GM10266 (cell line): ENCODE data around the gene CLDN4.

ENCODE experiments used
- DNase-seq: peaks from one replicate; pipeline ENCODE4 v3.0.0; 2012; ENCODE audit errors: extremely low spot score
- TF ChIP-seq, protein P1 (sequence below): IDR thresholded peaks from 2 replicates; pipeline ENCODE4 v1.5.1; 2012; ENCODE audit warnings: mild to moderate bottlenecking, low read depth; ENCODE audit not compliant: control insufficient read depth, insufficient read depth; ENCODE audit errors: missing control alignments

CLDN4 gene

DNA sequence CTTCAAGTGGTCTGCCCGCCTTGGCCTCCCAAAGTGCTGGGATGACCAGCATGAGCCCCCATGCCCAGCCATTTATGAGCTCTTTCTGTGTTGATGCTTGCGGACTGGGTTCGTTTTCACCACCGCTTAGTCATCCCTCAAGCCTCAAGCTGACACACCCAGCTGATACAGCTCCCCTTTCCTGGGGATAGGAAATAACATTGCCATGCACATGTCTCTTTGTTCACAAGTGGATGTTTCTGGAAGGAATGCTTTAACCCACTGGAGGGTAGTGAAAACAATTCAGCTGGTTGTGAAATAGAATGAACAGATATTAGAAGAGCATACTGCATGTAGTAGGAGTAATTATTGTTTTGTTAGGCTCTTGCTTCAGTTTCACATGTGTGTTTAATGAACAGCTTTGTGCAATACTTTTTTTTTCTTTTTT lies 20.0 kb downstream of the CLDN4 start:
- no peak for DNase-seq
- TF ChIP-seq, protein P1, sequence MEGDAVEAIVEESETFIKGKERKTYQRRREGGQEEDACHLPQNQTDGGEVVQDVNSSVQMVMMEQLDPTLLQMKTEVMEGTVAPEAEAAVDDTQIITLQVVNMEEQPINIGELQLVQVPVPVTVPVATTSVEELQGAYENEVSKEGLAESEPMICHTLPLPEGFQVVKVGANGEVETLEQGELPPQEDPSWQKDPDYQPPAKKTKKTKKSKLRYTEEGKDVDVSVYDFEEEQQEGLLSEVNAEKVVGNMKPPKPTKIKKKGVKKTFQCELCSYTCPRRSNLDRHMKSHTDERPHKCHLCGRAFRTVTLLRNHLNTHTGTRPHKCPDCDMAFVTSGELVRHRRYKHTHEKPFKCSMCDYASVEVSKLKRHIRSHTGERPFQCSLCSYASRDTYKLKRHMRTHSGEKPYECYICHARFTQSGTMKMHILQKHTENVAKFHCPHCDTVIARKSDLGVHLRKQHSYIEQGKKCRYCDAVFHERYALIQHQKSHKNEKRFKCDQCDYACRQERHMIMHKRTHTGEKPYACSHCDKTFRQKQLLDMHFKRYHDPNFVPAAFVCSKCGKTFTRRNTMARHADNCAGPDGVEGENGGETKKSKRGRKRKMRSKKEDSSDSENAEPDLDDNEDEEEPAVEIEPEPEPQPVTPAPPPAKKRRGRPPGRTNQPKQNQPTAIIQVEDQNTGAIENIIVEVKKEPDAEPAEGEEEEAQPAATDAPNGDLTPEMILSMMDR = no peak

DNA sequence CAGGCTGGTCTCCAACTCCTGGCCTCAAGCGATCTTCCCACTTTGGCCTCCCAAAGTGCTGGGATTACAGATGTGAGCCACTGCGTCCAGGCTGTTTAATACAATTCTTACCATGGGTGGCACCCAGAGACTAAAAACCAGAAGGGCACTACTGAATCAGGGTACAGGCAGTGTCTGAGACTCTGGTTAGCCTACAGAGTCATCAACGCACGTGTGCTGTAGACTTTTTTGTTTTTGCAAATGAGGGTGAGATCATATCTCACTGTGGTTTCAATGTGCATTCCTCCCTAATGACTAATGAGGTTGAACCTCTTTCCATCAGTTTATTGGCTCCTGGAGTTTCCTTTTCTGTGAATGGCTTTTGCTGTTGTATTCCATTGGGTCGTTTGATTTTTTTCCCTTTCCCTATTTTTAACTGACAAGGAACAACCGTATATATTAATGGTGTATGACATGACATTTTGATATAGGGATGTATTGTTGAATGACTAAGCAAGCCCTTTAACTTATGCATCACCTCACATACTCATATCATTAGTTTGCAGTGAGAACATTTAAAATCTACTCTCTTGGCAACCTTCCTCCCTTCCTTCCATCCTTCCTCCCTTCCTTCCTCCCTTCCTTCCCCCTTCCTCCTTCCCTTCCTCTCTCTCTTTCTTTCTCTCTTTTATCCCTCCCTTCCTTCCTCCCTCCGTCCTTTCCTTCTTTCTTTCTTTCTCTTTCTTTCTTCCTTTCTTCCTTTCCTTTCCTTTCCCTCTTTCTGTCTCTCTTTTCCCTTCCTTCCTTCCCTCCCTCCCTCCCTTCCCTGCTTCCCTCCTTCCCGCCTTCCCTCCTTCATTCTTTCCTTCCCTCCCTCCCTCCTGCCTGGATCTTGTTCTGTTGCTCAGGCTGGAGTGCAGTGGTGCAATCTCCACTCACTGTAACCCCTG lies 20.9 kb downstream of the CLDN4 start:
- TF ChIP-seq, protein P1 = no peak
- peak; percentile 77 for DNase-seq

DNA sequence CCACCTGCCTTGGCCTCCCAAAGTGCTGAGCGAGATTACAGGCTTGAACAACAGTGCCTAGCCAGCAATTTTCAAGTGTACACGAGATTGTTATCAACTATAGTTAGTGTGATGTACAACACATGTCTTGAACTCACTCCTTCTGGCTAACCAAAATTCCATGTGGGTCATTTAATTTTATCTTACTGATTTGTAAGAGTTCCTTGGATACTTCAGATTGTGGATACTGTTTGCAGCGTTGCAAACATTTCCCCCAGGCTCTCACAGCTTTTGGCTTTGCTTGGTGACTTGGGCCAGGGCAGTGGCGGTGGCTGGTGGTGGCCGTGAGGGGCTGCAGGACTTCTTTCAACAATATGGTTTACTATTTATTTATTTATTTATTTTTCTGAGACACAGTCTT lies 21.7 kb downstream of the CLDN4 start:
- TF ChIP-seq, protein P1 = no peak
- DNase-seq = no peak

DNA sequence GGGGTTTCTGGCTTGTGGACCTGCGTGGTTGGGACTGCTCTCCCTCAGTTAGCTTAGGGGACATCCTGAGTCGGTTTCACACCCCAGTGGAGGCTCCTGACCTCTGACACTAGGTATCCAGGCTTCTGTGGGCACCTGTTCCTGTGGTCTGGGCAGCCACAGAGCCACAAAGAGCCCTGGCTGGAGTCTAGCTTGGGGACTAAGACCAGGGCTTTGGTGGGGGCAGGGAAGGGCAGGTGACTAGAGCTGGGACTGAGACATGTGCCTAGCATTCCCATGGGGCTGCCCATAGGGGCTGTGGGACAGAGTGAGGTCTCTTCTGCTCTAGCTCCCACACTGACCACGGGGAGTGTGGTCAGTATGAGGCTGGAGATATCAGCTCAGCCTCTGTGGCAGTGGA lies 26.1 kb downstream of the CLDN4 start:
- DNase-seq = no peak
- TF ChIP-seq, protein P1 = no peak

DNA sequence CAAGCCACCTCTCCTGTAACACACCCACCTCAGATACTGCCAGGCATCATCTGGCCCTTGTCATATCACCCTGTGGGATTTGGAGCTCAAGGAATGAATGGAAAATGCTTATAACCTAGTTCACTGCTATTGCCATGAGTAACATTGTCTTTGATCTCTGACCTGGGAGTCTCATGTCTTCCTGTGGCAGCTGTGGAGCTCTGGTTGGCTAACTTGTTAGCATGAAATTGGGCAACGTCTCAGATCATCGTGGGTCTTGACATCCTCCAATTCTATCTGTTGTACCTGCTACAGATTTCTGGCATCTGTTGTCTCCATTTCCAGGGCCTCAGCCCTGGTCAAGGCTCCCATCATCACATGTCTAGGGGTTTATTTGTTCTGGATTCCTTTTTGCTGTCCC lies 28.0 kb downstream of the CLDN4 start:
- TF ChIP-seq, protein P1 = no peak
- no peak for DNase-seq

DNA sequence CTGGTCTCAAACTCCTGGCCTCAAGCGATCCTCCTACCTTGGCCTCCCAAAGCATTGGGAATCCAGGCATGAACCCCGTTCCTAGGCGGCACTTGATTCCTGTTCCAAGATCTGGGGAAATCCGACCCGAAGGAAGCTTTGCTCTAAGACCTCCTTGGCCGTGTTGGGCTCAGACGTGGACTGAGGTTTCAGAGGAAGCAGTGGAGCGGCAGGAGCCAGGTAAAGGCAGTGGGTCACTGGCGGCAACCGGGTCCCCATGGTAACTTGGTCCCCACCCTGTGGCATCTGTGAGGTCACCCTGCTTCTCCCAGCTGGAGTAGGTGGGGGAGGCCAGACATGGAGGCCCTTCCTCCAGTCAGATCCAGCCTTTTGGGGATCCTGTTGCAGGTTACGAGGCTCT lies 30.1 kb downstream of the CLDN4 start, which contains the start of gene TMEM270:
TSS of gene TMEM270 (plus strand) at position 301 of the 400 bp plus-strand sequence. CDS start at position 337, 36 bp downstream.
- TF ChIP-seq, protein P1 = no peak
- DNase-seq = no peak

DNA sequence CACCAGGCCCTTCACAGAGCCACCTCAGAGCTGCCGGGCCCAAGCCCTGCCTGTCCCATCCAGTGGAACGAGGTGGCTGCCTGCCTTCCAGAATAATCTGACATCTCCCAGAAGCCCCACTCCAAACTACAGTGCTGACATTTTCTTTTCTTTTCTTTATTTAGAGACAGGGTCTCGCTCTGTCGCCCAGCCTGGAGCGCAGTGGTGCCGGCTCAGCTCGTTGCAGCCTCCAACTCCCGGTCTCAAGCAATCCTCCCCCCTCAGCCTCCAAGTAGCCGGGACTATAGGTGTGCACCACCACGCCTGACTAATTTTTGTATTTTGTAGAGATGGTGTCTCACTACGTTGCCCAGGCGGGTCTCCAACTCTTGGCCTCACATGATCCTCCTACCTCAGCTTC lies 30.5 kb downstream of the CLDN4 start:
- DNase-seq = no peak
- TF ChIP-seq, protein P1 = no peak
